GM19372 (cell line): ENCODE results near the gene P4HA3.

Experiments
- ATAC-seq: cut with Tn5 transposase; IDR thresholded peaks from one replicate; pipeline ENCODE4 v1.9.1; 2021; ENCODE audit warnings: mild to moderate bottlenecking, low read depth, moderate library complexity; ENCODE audit not compliant: unreplicated experiment

Gene P4HA3

GRCh38 chr11:74318241-74318932 is 6.9 kb upstream of the P4HA3 start:
- no peak for ATAC-seq

- no peak for ATAC-seq
Measured at GRCh38 chr11:74316772-74317505, 5.5 kb upstream of the P4HA3 start.

DNA sequence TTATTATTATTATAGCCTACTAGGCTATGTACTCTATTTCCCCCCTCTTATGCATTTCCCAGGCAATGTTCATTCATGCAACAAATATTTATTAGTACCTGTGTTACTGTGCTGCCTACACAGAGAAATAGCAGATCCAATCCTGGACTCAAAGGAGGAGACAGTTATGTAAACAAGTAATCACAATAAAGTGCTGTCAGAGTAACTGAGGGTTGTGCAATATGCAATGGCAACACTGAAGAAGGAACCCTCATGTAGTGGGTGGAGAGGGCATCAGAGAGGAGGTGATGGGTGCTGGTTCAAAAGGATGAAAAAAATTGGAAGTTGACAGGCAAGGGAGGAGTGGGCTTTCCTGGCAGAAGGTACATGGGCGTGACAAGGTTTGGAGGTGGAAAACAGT is 886 bp upstream of the P4HA3 start:
- ATAC-seq, result no peak

DNA sequence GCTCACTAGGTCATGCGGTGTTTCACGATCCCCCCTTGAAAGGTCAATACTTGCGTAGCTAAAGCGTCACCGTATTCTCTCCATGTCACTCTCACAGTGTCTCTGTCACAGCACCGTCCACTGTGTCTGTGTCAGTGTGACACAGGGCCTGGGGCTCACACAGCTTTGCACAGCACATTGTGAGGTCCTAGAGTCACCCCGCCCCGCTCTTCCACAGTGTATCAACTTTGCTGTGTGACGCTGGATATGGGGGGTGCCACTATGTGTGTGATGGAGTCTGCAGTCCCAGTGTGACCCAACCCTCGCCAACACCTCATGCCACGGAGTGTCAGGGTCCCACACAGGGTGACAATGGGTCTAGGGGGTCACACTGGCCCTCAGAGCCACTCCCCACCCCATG is 583 bp downstream of the P4HA3 start:
- ATAC-seq, result no peak

DNA sequence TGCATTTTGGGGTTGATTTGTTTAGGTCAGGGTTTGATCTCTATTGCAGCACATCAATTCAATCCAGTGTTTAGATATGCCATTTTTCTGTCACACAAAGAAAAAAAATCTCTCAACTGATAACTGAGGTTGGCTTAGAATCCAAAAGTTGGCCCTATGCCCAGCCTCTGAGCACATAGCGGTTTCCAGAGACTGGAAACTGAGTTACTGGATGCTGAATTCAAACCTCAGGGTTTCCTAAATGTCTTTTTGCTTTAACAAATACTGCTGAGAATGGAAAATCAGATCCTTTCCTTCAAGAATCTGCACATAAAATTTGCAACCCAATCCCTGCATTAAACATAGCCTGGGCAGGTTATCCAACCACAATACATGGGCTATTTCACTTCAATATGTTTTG is 4.0 kb downstream of the P4HA3 start:
- no peak for ATAC-seq

GRCh38 chr11:74306435-74307175 is 4.8 kb downstream of the P4HA3 start:
- no peak for ATAC-seq

GRCh38 chr11:74299015-74299414 is 12.4 kb downstream of the P4HA3 start:
- no peak for ATAC-seq

GRCh38 chr11:74297484-74297883 is 14.0 kb downstream of the P4HA3 start:
- no peak for ATAC-seq

GRCh38 chr11:74288911-74289310 is 22.5 kb downstream of the P4HA3 start:
- ATAC-seq, result no peak

- no peak for ATAC-seq
Measured at GRCh38 chr11:74288161-74288560, 23.3 kb downstream of the P4HA3 start.

- ATAC-seq, result no peak
Measured at GRCh38 chr11:74284466-74284865, 27.0 kb downstream of the P4HA3 start.

- no peak for ATAC-seq
Measured at GRCh38 chr11:74283580-74284180, 27.8 kb downstream of the P4HA3 start.

DNA sequence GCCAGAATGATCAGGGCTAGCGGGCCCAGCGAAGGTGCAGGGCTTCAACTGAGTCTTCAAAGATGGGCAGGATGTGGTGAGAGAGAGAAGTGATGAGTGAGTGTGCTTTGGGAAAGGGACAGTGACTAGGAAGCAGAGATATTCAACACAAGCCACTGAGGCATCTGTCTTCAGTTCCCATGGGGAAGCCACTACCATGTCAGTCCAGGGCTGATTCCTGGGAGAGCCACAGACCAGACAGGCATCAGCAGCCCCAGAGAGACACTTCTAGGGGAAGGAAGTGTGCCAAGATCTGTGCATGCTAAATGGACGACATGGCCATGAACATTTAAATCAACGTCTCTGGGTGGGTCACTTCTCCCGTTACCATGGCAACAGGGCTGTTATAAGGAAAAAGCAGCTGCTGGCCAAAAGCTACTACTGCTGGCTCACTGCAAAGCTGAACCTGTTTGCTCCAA is 28.5 kb downstream of the P4HA3 start:
- ATAC-seq, result no peak

GRCh38 chr11:74282421-74282820 is 29.0 kb downstream of the P4HA3 start:
- ATAC-seq, result no peak

DNA sequence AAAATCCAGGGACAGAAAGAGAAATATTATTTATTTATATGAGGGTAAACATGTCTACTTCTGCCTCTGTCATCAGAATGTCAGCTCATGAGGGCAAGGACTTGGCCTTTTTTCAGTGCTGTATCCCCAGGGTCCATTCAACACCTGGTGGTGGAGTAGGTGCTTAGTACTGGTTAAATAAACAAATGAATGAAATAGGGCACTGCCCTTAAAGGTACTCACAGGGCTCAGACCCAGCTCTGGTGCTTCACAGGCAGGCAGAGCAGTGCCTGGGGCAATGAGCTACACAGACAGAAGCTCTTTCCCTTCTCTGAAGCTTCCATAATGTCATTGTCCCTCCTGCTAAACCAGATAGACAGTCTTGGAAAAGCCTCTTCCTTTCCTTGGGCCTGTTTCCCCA is 30.9 kb downstream of the P4HA3 start:
- ATAC-seq, result no peak

GRCh38 chr11:74279256-74279655 is 32.2 kb downstream of the P4HA3 start:
- ATAC-seq, result no peak

GRCh38 chr11:74278721-74279161 is 32.7 kb downstream of the P4HA3 start:
- ATAC-seq, result no peak

DNA sequence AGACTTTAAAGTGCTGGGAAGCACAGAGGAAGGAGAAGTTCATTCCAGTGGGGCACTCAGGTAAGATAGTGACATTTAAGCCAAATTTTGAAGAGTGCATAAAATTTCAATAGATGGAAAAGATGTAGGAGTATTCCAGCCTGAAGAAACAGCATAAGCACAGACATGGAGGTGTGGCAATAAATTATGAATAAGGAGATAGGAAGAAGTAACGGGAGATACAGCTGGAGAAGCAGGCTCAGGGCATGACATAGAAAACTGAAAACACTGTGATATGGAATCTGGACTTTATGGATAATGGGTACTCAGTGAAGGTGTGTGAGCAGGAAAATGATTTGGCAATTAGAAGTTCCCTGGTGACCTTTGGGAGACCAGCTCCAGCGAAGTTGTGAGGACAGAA is 33.3 kb downstream of the P4HA3 start:
- ATAC-seq, result no peak

DNA sequence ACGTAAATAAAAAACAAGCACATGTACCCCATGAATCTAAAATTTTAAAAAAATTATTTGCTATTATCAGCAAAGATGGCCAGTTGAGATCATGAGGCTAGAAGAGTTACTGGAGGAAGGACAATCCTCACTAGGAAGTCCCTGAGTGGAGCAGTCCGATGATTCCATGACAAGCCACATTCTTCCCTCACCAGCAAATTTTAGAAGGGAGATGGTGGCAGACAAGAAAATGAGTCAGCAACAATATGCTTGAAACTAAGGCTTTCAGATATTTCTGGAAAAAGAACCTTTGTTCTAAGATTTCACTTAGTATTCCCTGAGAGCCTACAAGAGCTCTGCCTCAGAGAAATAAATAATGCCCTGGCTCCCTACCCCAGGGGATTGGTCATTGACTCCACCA is 34.9 kb downstream of the P4HA3 start:
- no peak for ATAC-seq

DNA sequence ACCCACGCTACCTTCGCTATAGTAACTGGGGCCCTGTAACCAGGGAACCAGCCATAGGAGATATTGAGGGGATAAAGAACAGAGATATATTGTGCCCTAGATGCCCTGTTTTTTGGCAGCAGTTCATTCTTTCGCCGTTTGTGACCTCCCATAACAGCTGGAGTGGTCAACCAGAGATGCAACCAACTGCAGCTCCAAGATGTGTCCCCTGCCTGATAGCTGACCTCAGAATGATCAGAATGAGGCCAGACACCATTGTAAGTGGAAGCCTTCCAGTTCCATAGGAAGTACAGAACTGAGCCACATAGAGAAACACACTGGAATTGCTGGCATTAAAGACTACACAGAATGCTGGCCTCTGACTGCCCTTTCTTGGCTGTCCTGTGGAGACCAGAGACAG is 39.2 kb downstream of the P4HA3 start:
- ATAC-seq, result no peak
